Astrocyte (in vitro differentiated cells and primary cell): Measurements from ENCODE around the gene MUC6. TPM values are rescaled to one million over a fixed set of nuclear protein-coding genes. Genes with fewer than 3 reads are reported as not detected.

Experiments used
- DNase-seq: peaks from one replicate; pipeline ENCODE4 v3.0.0-alpha.2; 2010; ENCODE audit warnings: low read depth
- FAIRE-seq: peaks from 2 replicates; lab custom pipeline; 2011; peaks lifted over from hg19 to GRCh38; lab: Jason Lieb, UNC
- H2AFZ ChIP-seq: 2 replicates; pipeline ENCODE4 v1.6.0; 2012; ENCODE audit warnings: low read depth, low read length, inconsistent platforms
- H3K27ac ChIP-seq: 2 replicates; pipeline ENCODE4 v1.5.1; 2011; ENCODE audit warnings: low read depth, low read length, inconsistent platforms
- H3K27me3 ChIP-seq: 2 replicates; pipeline ENCODE4 v1.6.0; 2011; ENCODE audit warnings: low read length, inconsistent platforms; ENCODE audit not compliant: insufficient read depth
- H3K36me3 ChIP-seq: 2 replicates; pipeline ENCODE4 v1.5.1; 2011; ENCODE audit warnings: low read length, inconsistent platforms; ENCODE audit not compliant: insufficient read depth
- H3K4me1 ChIP-seq: 2 replicates; pipeline ENCODE4 v1.5.1; 2011; ENCODE audit warnings: low read length, inconsistent platforms; ENCODE audit not compliant: insufficient read depth
- H3K4me2 ChIP-seq: 2 replicates; pipeline ENCODE4 v1.6.0; 2012; ENCODE audit warnings: low read length, inconsistent platforms
- H3K4me3 ChIP-seq: 2 replicates; pipeline ENCODE4 v1.5.1; 2011; ENCODE audit warnings: low read depth, mild to moderate bottlenecking, low read length, inconsistent platforms; ENCODE audit not compliant: insufficient read depth
- H3K79me2 ChIP-seq: 2 replicates; pipeline ENCODE4 v1.6.0; 2012; ENCODE audit warnings: mild to moderate bottlenecking, low read length, inconsistent platforms; ENCODE audit not compliant: insufficient read depth
- H3K9ac ChIP-seq: 2 replicates; pipeline ENCODE4 v1.6.0; 2012; ENCODE audit warnings: mild to moderate bottlenecking, low read length, inconsistent platforms
- H3K9me3 ChIP-seq: 2 replicates; pipeline ENCODE4 v1.5.1; 2012; ENCODE audit warnings: low read depth, mild to moderate bottlenecking, low read length, inconsistent platforms; ENCODE audit not compliant: insufficient read depth
- H4K20me1 ChIP-seq: 2 replicates; pipeline ENCODE4 v1.6.0; 2012; ENCODE audit warnings: low read length, inconsistent platforms; ENCODE audit not compliant: insufficient read depth
- H3K27ac Mint-ChIP-seq: one replicate; pipeline ENCODE4 v1.8.0; 2021; ENCODE audit warnings: mild to moderate bottlenecking, mixed read lengths; ENCODE audit not compliant: unreplicated experiment
- H3K27me3 Mint-ChIP-seq: one replicate; pipeline ENCODE4 v1.8.0; 2021; ENCODE audit warnings: low read depth, mixed read lengths; ENCODE audit not compliant: unreplicated experiment
- H3K36me3 Mint-ChIP-seq: one replicate; pipeline ENCODE4 v1.8.0; 2021; ENCODE audit warnings: low read depth, mixed read lengths; ENCODE audit not compliant: unreplicated experiment
- H3K4me1 Mint-ChIP-seq: one replicate; pipeline ENCODE4 v1.8.0; 2021; ENCODE audit warnings: low read depth, mixed read lengths; ENCODE audit not compliant: unreplicated experiment
- H3K4me3 Mint-ChIP-seq: one replicate; pipeline ENCODE4 v1.8.0; 2021; ENCODE audit warnings: mild to moderate bottlenecking, moderate library complexity, mixed read lengths; ENCODE audit not compliant: unreplicated experiment
- H3K9me3 Mint-ChIP-seq: one replicate; pipeline ENCODE4 v1.8.0; 2021; ENCODE audit warnings: mild to moderate bottlenecking, mixed read lengths; ENCODE audit not compliant: unreplicated experiment
- EZH2 ChIP-seq: IDR thresholded peaks from 2 replicates; pipeline ENCODE4 v1.6.1; 2012; ENCODE audit warnings: mild to moderate bottlenecking, low read length, inconsistent platforms; ENCODE audit not compliant: insufficient read depth
- total RNA-seq: library from RNA; stranded (reverse); gene quantifications from 2 replicates; pipeline ENCODE4 v1.2.1, GENCODE V29; 2021
- TF ChIP-seq, protein P1 (sequence below): IDR thresholded peaks from 2 replicates; pipeline ENCODE4 v1.5.1; 2011; ENCODE audit warnings: low read depth, mild to moderate bottlenecking, inconsistent platforms, low read length, moderate library complexity; ENCODE audit not compliant: insufficient read depth

The MUC6 gene
- total RNA-seq, 1 donor from 2014 or later: not detected

- H3K4me3 ChIP-seq: no peak overlapping the region
- peaks cover 90% of the 10 kb centered on the region for H4K20me1 ChIP-seq
- no peak overlapping the region for H3K9ac ChIP-seq
- H3K79me2 ChIP-seq: peaks cover 35% of the 10 kb centered on the region
- FAIRE-seq (no peak), DNase-seq (no peak)
- TF ChIP-seq, protein P1, sequence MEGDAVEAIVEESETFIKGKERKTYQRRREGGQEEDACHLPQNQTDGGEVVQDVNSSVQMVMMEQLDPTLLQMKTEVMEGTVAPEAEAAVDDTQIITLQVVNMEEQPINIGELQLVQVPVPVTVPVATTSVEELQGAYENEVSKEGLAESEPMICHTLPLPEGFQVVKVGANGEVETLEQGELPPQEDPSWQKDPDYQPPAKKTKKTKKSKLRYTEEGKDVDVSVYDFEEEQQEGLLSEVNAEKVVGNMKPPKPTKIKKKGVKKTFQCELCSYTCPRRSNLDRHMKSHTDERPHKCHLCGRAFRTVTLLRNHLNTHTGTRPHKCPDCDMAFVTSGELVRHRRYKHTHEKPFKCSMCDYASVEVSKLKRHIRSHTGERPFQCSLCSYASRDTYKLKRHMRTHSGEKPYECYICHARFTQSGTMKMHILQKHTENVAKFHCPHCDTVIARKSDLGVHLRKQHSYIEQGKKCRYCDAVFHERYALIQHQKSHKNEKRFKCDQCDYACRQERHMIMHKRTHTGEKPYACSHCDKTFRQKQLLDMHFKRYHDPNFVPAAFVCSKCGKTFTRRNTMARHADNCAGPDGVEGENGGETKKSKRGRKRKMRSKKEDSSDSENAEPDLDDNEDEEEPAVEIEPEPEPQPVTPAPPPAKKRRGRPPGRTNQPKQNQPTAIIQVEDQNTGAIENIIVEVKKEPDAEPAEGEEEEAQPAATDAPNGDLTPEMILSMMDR: no peak
- no peak for TF ChIP-seq EZH2
- Mint-ChIP-seq H3K36me3 (peaks cover 20% of the 10 kb centered on the region), H3K27me3 (no peaks in the 10 kb centered on the region), H3K27ac (no peak overlapping the region), H3K9me3 (peaks cover 2% of the 10 kb centered on the region), H3K4me1 (peaks cover 8% of the 10 kb centered on the region), H3K4me3 (no peak overlapping the region)
- H3K27me3 ChIP-seq: no peaks in the 10 kb centered on the region
- H2AFZ ChIP-seq: no peak overlapping the region
- H3K27ac ChIP-seq: no peak overlapping the region
- H3K4me1 ChIP-seq: no peaks in the 10 kb centered on the region
- no peak overlapping the region for H3K4me2 ChIP-seq
- H3K9me3 ChIP-seq: no peaks in the 10 kb centered on the region
- H3K36me3 ChIP-seq: peaks cover 4% of the 10 kb centered on the region
These were observed 66.1 kb downstream of the MUC6 start for GRCh38 chr11:970319-970871.

DNA sequence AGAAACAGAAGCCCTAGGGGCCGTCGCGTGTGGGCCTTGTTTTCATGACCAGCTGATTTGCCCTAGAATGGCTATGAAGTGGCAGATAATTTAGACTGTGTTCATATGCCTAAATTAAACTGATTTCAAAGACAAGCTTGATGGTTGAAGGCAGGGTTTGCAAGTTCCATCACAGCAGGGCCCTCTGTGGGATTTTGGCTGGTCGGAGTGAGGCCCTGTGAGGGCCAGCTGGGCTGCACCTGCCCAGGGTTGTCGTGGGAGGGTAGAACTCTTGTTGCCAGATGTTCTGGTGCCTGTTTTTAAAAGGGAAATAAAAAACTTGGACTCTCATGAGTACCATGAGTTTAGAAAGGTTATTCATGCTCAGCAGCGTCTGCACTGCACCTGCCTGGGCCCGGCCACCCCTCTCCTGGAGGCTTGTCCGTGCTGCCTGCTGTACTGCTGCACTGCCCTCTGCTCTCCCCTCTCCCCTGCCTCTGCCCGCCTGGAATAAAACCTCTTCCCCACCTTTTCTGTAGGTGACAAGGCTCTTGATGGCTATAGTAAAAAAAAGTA is 66.8 kb downstream of the MUC6 start:
- Histone ChIP-seq H3K27me3 (no peaks in the 10 kb centered on the region), H4K20me1 (peaks cover 88% of the 10 kb centered on the region), H3K4me3 (no peak overlapping the region), H2AFZ (no peak overlapping the region), H3K9ac (no peak overlapping the region), H3K27ac (no peak overlapping the region), H3K36me3 (peaks cover 4% of the 10 kb centered on the region), H3K9me3 (no peaks in the 10 kb centered on the region), H3K4me2 (no peak overlapping the region), H3K79me2 (peaks cover 38% of the 10 kb centered on the region), H3K4me1 (no peaks in the 10 kb centered on the region)
- peaks cover 22% of the 10 kb centered on the region for H3K36me3 Mint-ChIP-seq
- no peaks in the 10 kb centered on the region for H3K9me3 Mint-ChIP-seq
- H3K27ac Mint-ChIP-seq: no peak overlapping the region
- H3K4me1 Mint-ChIP-seq: peaks cover 8% of the 10 kb centered on the region
- FAIRE-seq: no peak
- DNase-seq: no peak
- no peak overlapping the region for H3K4me3 Mint-ChIP-seq
- no peaks in the 10 kb centered on the region for H3K27me3 Mint-ChIP-seq
- TF ChIP-seq EZH2: no peak
- TF ChIP-seq, protein P1: no peak

- Histone ChIP-seq H3K4me3 (no peak overlapping the region), H3K27ac (no peak overlapping the region), H3K79me2 (peaks cover 38% of the 10 kb centered on the region), H2AFZ (no peak overlapping the region), H4K20me1 (peaks cover 90% of the 10 kb centered on the region), H3K36me3 (peaks cover 7% of the 10 kb centered on the region), H3K27me3 (no peaks in the 10 kb centered on the region), H3K4me2 (no peak overlapping the region), H3K9me3 (no peaks in the 10 kb centered on the region), H3K9ac (no peak overlapping the region), H3K4me1 (no peaks in the 10 kb centered on the region)
- Mint-ChIP-seq H3K4me3 (no peak overlapping the region), H3K27me3 (no peaks in the 10 kb centered on the region), H3K9me3 (no peaks in the 10 kb centered on the region), H3K27ac (no peak overlapping the region), H3K4me1 (peaks cover 8% of the 10 kb centered on the region), H3K36me3 (peaks cover 29% of the 10 kb centered on the region)
- no peak for FAIRE-seq
- TF ChIP-seq EZH2: no peak
- TF ChIP-seq, protein P1: no peak
- DNase-seq: no peak
These were observed 67.7 kb downstream of the MUC6 start for GRCh38 chr11:968822-969221.
